SK-N-SH treated with all-trans-retinoic acid at 6 μM for 48 hours (cell line): ENCODE measurements around the gene RAB19.

Source experiments
- OSR1 ChIP-seq: fragments of 250-450 bp; sonication (Bioruptor Pico); IDR thresholded peaks from 2 replicates; pipeline ENCODE4 v1.8.0; 2022; ENCODE audit warnings: moderate library complexity, mild to moderate bottlenecking, inconsistent platforms
- TOX ChIP-seq: fragments of 250-450 bp; sonication (Bioruptor Pico); IDR thresholded peaks from 2 replicates; pipeline ENCODE4 v1.8.0; 2021; ENCODE audit warnings: mild to moderate bottlenecking, moderate library complexity, borderline replicate concordance
- ZNF565 ChIP-seq: fragments of 450-650 bp; formaldehyde crosslinking; conservative IDR thresholded peaks from 2 replicates; pipeline ENCODE4 v1.5.0; 2020; ENCODE audit warnings: low read depth, mild to moderate bottlenecking, moderate library complexity
- TF ChIP-seq, protein P1 (sequence below): fragments of 250-450 bp; sonication (Bioruptor Pico); IDR thresholded peaks from 2 replicates; pipeline ENCODE4 v1.8.0; 2020; ENCODE audit warnings: mild to moderate bottlenecking, moderate library complexity, borderline replicate concordance
- TF ChIP-seq, protein P2 (sequence below): fragments of 250-450 bp; sonication (Bioruptor Pico); IDR thresholded peaks from 2 replicates; pipeline ENCODE4 v1.8.0; 2021; ENCODE audit warnings: low read depth, mild to moderate bottlenecking, moderate library complexity, borderline replicate concordance
- TF ChIP-seq, protein P3 (sequence below): fragments of 250-450 bp; sonication (Bioruptor Pico); IDR thresholded peaks from 2 replicates; pipeline ENCODE4 v1.5.1; 2020; ENCODE audit warnings: low read depth, mild to moderate bottlenecking, moderate library complexity

DNA sequence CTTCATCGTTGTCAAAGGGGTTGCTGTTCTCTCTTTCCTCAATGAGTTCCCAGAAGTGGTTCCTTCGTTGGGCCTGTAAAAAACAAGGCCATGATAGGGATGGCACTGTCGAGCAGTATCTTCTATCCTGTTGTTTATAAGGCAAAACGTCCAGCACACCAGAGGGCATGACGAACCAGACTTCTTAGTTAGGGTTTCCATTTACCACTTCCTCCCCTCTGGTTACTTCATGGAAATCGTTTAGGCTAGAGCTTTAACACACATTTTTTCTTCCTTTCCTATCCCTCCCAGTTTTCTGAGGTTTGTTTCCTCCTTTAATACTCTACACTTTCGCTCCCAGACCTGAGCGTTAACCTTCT, 50.8 kb downstream of the RAB19 start:
- TF ChIP-seq TOX (no peak), OSR1 (CRISPR knock-in tag) (no peak), ZNF565 (CRISPR knock-in tag) (no peak)
- TF ChIP-seq, protein P1, sequence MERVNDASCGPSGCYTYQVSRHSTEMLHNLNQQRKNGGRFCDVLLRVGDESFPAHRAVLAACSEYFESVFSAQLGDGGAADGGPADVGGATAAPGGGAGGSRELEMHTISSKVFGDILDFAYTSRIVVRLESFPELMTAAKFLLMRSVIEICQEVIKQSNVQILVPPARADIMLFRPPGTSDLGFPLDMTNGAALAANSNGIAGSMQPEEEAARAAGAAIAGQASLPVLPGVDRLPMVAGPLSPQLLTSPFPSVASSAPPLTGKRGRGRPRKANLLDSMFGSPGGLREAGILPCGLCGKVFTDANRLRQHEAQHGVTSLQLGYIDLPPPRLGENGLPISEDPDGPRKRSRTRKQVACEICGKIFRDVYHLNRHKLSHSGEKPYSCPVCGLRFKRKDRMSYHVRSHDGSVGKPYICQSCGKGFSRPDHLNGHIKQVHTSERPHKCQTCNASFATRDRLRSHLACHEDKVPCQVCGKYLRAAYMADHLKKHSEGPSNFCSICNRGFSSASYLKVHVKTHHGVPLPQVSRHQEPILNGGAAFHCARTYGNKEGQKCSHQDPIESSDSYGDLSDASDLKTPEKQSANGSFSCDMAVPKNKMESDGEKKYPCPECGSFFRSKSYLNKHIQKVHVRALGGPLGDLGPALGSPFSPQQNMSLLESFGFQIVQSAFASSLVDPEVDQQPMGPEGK (CRISPR knock-in tag) = no peak
- TF ChIP-seq, protein P2, sequence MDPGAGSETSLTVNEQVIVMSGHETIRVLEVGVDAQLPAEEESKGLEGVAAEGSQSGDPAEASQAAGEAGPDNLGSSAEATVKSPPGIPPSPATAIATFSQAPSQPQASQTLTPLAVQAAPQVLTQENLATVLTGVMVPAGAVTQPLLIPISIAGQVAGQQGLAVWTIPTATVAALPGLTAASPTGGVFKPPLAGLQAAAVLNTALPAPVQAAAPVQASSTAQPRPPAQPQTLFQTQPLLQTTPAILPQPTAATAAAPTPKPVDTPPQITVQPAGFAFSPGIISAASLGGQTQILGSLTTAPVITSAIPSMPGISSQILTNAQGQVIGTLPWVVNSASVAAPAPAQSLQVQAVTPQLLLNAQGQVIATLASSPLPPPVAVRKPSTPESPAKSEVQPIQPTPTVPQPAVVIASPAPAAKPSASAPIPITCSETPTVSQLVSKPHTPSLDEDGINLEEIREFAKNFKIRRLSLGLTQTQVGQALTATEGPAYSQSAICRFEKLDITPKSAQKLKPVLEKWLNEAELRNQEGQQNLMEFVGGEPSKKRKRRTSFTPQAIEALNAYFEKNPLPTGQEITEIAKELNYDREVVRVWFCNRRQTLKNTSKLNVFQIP (CRISPR knock-in tag) = no peak
- TF ChIP-seq, protein P3, sequence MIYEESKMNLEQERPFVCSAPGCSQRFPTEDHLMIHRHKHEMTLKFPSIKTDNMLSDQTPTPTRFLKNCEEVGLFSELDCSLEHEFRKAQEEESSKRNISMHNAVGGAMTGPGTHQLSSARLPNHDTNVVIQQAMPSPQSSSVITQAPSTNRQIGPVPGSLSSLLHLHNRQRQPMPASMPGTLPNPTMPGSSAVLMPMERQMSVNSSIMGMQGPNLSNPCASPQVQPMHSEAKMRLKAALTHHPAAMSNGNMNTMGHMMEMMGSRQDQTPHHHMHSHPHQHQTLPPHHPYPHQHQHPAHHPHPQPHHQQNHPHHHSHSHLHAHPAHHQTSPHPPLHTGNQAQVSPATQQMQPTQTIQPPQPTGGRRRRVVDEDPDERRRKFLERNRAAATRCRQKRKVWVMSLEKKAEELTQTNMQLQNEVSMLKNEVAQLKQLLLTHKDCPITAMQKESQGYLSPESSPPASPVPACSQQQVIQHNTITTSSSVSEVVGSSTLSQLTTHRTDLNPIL = no peak
